Endothelial cell of umbilical vein (primary cell): ENCODE measurements around the gene GRIN3A.

Source experiments
- EZH2 ChIP-seq: IDR thresholded peaks from 2 replicates; pipeline ENCODE4 v1.6.1; 2012; ENCODE audit warnings: borderline replicate concordance, low read depth, mild to moderate bottlenecking, moderate library complexity, low read length, inconsistent platforms; ENCODE audit not compliant: severe bottlenecking
- FOS ChIP-seq: IDR thresholded peaks from 2 replicates; pipeline ENCODE4 v1.6.1; 2011; ENCODE audit warnings: mild to moderate bottlenecking, low read length, moderate library complexity, borderline replicate concordance; ENCODE audit not compliant: insufficient read depth
- GATA2 ChIP-seq: IDR thresholded peaks from 2 replicates; pipeline ENCODE4 v1.7.0; 2011; ENCODE audit warnings: low read depth, mild to moderate bottlenecking, moderate library complexity, mixed read lengths, low read length; ENCODE audit not compliant: insufficient read length, insufficient read depth
- JUN ChIP-seq: IDR thresholded peaks from 2 replicates; pipeline ENCODE4 v1.6.1; 2011; ENCODE audit warnings: borderline replicate concordance, low read depth; ENCODE audit not compliant: insufficient read length, insufficient read depth
- MYC ChIP-seq: IDR thresholded peaks from one replicate; pipeline ENCODE4 v1.6.1; 2011; ENCODE audit warnings: mild to moderate bottlenecking, low read depth, low read length
- POLR2A ChIP-seq: IDR thresholded peaks from 2 replicates; pipeline ENCODE4 v1.6.1; 2012; ENCODE audit warnings: low read depth, mild to moderate bottlenecking, control low read depth, low read length
- POLR2AphosphoS5 ChIP-seq: IDR thresholded peaks from 2 replicates; pipeline ENCODE4 v1.6.1; 2012; ENCODE audit warnings: low read depth, mild to moderate bottlenecking, control low read depth, low read length, moderate library complexity; ENCODE audit not compliant: insufficient read depth
- TF ChIP-seq, protein P1 (sequence below), 2 donors: IDR thresholded peaks; 1 replicate in 1 of 2; 2 replicates in 1 of 2; pipeline ENCODE4 v1.5.1; 2011; ENCODE audit warnings: low read length in 2 of 2, mild to moderate bottlenecking in 2 of 2, moderate library complexity in 2 of 2, control low read depth in 1 of 2, inconsistent platforms in 1 of 2, low read depth in 1 of 2; ENCODE audit not compliant: insufficient read depth in 1 of 2; ENCODE audit errors: extremely low read depth in 1 of 2
- TF ChIP-seq, protein P2 (sequence below): IDR thresholded peaks from 2 replicates; pipeline ENCODE4 v1.6.1; 2011; ENCODE audit not compliant: insufficient read depth, insufficient read length

DNA sequence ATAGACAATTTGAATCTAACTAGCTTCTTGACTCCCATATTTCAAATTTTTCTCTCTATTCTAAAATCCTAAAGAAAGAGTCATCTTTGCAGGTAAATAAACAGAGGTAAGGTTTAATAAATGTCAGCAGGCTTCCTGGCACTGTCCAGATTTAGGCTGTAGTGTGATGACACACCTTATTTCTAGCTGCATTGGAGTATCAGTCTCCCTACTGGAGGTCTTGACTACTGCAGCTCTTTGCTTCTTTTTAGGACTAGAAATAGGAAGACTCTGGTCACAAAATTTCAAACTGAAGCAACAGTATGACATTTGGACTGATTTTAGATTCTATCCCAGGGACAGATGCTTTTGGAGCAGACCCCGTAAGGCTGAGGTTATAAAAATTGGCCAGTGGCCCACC lies 103.0 kb downstream of the GRIN3A start:
- TF ChIP-seq POLR2AphosphoS5, result no peak
- no peak for TF ChIP-seq EZH2
- TF ChIP-seq, protein P1, sequence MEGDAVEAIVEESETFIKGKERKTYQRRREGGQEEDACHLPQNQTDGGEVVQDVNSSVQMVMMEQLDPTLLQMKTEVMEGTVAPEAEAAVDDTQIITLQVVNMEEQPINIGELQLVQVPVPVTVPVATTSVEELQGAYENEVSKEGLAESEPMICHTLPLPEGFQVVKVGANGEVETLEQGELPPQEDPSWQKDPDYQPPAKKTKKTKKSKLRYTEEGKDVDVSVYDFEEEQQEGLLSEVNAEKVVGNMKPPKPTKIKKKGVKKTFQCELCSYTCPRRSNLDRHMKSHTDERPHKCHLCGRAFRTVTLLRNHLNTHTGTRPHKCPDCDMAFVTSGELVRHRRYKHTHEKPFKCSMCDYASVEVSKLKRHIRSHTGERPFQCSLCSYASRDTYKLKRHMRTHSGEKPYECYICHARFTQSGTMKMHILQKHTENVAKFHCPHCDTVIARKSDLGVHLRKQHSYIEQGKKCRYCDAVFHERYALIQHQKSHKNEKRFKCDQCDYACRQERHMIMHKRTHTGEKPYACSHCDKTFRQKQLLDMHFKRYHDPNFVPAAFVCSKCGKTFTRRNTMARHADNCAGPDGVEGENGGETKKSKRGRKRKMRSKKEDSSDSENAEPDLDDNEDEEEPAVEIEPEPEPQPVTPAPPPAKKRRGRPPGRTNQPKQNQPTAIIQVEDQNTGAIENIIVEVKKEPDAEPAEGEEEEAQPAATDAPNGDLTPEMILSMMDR (IDR thresholded peaks at IDR 0.05; ENCODE audit: extremely low read depth in 1 of 2, insufficient read depth in 1 of 2, low read depth in 1 of 2, low read length in 2 of 2), result no peak
- TF ChIP-seq POLR2A, result no peak
- TF ChIP-seq GATA2, result no peak
- TF ChIP-seq, protein P2, sequence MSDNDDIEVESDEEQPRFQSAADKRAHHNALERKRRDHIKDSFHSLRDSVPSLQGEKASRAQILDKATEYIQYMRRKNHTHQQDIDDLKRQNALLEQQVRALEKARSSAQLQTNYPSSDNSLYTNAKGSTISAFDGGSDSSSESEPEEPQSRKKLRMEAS, result no peak
- no peak for TF ChIP-seq JUN
- TF ChIP-seq MYC, result no peak
- TF ChIP-seq FOS, result no peak
